LNCaP clone FGC (cell line): Measurements from ENCODE around the gene DMC1.

Source experiments
- DNase-seq: peaks from one replicate; pipeline ENCODE4 v3.0.0-alpha.2; 2011; ENCODE audit warnings: low read depth
- H3K4me3 ChIP-seq: 2 replicates; pipeline ENCODE4 v1.5.1; 2011; ENCODE audit warnings: mild to moderate bottlenecking, low read depth, low read length, control low read depth
- TF ChIP-seq, protein P1 (sequence below): IDR thresholded peaks from 2 replicates; pipeline ENCODE4 v1.5.1; 2012; ENCODE audit warnings: mild to moderate bottlenecking; ENCODE audit not compliant: control insufficient read depth, insufficient read depth; ENCODE audit errors: extremely low read depth

Gene DMC1

GRCh38 chr22:38513063-38513462 lies 56.9 kb downstream of the DMC1 start:
- TF ChIP-seq, protein P1, sequence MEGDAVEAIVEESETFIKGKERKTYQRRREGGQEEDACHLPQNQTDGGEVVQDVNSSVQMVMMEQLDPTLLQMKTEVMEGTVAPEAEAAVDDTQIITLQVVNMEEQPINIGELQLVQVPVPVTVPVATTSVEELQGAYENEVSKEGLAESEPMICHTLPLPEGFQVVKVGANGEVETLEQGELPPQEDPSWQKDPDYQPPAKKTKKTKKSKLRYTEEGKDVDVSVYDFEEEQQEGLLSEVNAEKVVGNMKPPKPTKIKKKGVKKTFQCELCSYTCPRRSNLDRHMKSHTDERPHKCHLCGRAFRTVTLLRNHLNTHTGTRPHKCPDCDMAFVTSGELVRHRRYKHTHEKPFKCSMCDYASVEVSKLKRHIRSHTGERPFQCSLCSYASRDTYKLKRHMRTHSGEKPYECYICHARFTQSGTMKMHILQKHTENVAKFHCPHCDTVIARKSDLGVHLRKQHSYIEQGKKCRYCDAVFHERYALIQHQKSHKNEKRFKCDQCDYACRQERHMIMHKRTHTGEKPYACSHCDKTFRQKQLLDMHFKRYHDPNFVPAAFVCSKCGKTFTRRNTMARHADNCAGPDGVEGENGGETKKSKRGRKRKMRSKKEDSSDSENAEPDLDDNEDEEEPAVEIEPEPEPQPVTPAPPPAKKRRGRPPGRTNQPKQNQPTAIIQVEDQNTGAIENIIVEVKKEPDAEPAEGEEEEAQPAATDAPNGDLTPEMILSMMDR, result peak; percentile 19; the same call in 1 of the 2 replicates
- H3K4me3 ChIP-seq, result no peak overlapping the region
- no peak for DNase-seq

DNA sequence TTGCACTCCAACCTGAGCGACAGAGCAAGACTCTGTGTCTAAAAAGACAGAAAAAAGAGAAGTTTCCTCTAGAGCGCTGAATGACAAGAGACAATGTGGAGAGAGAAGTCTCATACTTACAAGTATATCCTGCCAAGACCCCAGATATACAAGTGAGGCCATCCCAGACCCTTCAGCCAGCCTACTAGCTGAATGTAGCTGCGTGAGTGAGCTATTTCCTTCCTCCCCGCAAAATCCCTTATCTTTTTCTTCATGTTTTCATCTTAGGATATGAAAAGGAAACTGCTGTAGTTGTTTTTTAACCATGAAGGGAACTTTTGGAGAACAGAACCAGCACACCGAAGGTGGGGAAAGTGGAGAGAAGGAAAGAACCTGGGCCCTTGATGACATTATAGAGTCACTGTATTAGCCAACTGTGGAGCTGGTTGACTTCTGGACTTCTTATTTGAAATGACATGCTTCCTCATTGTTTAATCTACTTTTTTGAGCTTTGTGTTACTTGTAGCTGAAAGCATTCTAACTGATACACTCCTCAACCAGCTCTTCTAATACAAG lies 59.5 kb downstream of the DMC1 start:
- no peak overlapping the region for H3K4me3 ChIP-seq
- no peak for DNase-seq
- TF ChIP-seq, protein P1, result no peak

GRCh38 chr22:38506118-38506962 lies 63.6 kb downstream of the DMC1 start, which contains the start of gene DDX17:
DDX17 (minus strand) TSS chr22:38506311.
- TF ChIP-seq, protein P1, result no peak
- peak; percentile 81 for DNase-seq
- H3K4me3 ChIP-seq, result peak within 1 kb of the TSS; percentile 90

DNA sequence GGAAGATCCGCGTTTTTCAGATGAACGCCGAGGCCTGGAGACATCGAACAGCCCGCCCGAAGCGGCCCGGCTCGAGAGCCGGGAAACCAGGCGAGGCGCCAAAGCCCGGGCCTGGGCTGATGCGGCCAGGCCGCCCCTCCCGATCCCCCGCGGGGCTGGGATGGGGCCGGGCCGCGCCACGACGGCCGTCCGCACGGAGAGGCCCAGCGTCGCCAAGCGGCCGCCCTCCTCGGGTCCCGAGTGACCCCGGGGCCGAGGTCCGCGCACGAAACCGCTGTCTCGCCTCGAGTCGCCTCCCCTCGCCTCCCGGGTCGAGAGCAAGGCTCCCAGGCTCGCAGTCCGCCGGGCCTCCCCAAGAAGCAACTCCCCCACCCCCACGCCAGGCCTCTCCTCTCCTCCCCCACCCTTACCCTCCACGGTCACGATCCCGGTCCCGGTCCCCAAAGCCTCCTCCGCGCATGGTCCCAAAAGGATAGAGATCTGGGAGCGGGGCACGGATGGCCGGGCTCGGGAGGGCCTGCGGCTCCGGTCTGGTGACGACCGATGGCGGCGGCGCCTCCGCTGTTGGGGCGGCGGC lies 64.4 kb downstream of the DMC1 start:
- TF ChIP-seq, protein P1, result no peak
- H3K4me3 ChIP-seq, result peak overlapping the region; percentile 90
- no peak for DNase-seq

DNA sequence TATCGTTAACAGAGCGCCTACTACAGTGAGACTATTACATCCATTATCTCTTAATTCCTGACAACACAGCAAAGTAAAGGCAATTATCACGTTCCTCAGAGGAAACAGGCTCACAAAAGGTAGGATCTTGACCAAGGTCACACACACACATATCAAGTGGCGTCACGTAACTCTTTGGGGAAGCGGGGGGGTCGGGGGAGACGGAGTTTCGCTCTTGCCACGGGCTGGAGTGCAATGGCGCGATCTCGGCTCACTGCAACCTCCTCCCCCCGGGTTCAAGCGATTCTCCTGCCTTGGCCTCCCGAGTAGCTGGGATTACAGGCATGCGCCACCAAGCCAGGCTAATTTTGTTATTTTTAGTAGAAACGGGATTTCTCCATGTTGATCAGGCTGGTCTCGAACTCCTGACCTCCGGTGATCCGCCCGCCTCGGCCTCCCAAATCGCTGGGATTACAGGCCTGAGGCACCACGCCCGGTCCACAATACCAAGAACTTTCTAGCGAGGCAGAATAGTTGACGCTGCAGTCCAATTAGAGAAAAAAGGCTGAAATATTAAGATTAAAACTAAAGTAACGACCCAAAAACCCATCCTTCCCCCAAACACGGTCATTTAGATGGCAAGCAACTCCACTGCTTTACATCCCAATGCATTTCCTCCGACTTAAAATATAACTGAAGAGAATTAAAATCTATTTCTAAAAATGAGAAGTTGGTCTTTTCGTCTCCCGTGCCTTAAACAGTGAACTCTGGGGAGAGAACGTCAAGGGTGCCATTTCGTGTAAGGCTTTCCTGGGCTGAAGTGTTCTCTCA lies 65.0 kb downstream of the DMC1 start:
- H3K4me3 ChIP-seq, result peak overlapping the region; percentile 90
- TF ChIP-seq, protein P1, result peak; percentile 8; the same call in 1 of the 2 replicates
- DNase-seq, result no peak

- TF ChIP-seq, protein P1, result no peak
- DNase-seq, result peak; percentile 58
- peak overlapping the region; percentile 2; the same call in 1 of the 2 replicates for H3K4me3 ChIP-seq
Measured at GRCh38 chr22:38503021-38503420, 67.0 kb downstream of the DMC1 start.
